SK-N-SH (cell line): Measurements from ENCODE around the gene CELF5.

Experiments used
- CHD2 ChIP-seq: fragments of 150-350 bp; IDR thresholded peaks from 2 replicates; pipeline ENCODE4 v1.6.1; 2018; ENCODE audit warnings: low read length; ENCODE audit not compliant: partially characterized antibody
- EP300 ChIP-seq, 2 experiments: IDR thresholded peaks; 2 replicates each; pipeline versions ENCODE4 v1.4.0 to v1.6.1; 2012; ENCODE audit warnings: borderline replicate concordance in 1 of 2, low read depth in 1 of 2, low read length in 1 of 2
- EZH2phosphoT487 ChIP-seq: fragments of 200-600 bp; sonication (generic); IDR thresholded peaks from 2 replicates; pipeline ENCODE4 v1.6.1; 2017; ENCODE audit warnings: low read depth, mixed run types, mild to moderate bottlenecking, antibody characterized with exemption, moderate library complexity, borderline replicate concordance
- FOXJ3 ChIP-seq: sonication (generic); formaldehyde crosslinking; IDR thresholded peaks from 2 replicates; pipeline ENCODE4 v1.5.1; 2020; ENCODE audit warnings: mild to moderate bottlenecking, missing genetic modification reagents
- POLR2AphosphoS5 ChIP-seq: IDR thresholded peaks from 2 replicates; pipeline ENCODE4 v1.6.1; 2012; ENCODE audit warnings: low read depth, low read length
- RCOR1 ChIP-seq: fragments of 150-350 bp; IDR thresholded peaks from 2 replicates; pipeline ENCODE4 v1.6.1; 2017; ENCODE audit warnings: antibody characterized with exemption, low read length
- RFX5 ChIP-seq: IDR thresholded peaks from 2 replicates; pipeline ENCODE4 v1.6.1; 2012; ENCODE audit warnings: mild to moderate bottlenecking, improper control_type of control experiment, low read length
- SIN3A ChIP-seq: IDR thresholded peaks from 2 replicates; pipeline ENCODE4 v1.6.1; 2012; ENCODE audit warnings: low read depth, mild to moderate bottlenecking, low read length, moderate library complexity, borderline replicate concordance
- TF ChIP-seq, protein P1 (sequence below): IDR thresholded peaks from 2 replicates; pipeline ENCODE4 v1.4.0; 2012; ENCODE audit warnings: low read depth
- TF ChIP-seq, protein P2 (sequence below): fragments of 200-600 bp; sonication (generic); IDR thresholded peaks from 2 replicates; pipeline ENCODE4 v1.6.1; 2017; ENCODE audit warnings: antibody characterized with exemption, mild to moderate bottlenecking, moderate library complexity
- TF ChIP-seq, protein P3 (sequence below): fragments of 150-350 bp; IDR thresholded peaks from 2 replicates; pipeline ENCODE4 v1.6.1; 2017; ENCODE audit warnings: antibody characterized with exemption, low read length, low read depth, borderline replicate concordance
- TF ChIP-seq, protein P4 (sequence below): IDR thresholded peaks from 2 replicates; pipeline ENCODE4 v1.6.1; 2012; ENCODE audit warnings: mild to moderate bottlenecking, low read depth, low read length, moderate library complexity
- TF ChIP-seq, protein P5 (sequence below): IDR thresholded peaks from 2 replicates; pipeline ENCODE4 v1.4.0; 2012; ENCODE audit warnings: low read depth, borderline replicate concordance

DNA sequence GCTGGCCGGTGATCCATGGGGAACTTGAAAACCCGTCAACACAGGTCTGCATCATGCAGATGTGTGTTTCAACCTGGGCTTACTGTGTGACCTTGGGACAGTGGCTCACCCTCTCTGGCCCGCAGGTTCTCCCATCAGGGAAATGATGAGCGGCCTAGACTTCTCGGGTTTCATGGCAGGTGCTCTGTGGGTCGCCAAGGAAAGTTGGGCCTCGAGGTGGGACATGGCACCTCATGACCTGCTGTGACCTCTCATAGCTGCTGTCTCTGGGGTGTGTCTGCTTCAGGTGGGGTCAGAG lies 91.2 kb downstream of the CELF5 start:
- no peak for TF ChIP-seq EZH2phosphoT487
- no peak for TF ChIP-seq EP300 (IDR thresholded peaks at IDR 0.05; ENCODE audit: borderline replicate concordance in 1 of 2, low read depth in 1 of 2, low read length in 1 of 2)
- TF ChIP-seq, protein P1, sequence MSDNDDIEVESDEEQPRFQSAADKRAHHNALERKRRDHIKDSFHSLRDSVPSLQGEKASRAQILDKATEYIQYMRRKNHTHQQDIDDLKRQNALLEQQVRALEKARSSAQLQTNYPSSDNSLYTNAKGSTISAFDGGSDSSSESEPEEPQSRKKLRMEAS, result no peak
- TF ChIP-seq POLR2AphosphoS5, result no peak
- no peak for TF ChIP-seq RFX5
- TF ChIP-seq, protein P2, sequence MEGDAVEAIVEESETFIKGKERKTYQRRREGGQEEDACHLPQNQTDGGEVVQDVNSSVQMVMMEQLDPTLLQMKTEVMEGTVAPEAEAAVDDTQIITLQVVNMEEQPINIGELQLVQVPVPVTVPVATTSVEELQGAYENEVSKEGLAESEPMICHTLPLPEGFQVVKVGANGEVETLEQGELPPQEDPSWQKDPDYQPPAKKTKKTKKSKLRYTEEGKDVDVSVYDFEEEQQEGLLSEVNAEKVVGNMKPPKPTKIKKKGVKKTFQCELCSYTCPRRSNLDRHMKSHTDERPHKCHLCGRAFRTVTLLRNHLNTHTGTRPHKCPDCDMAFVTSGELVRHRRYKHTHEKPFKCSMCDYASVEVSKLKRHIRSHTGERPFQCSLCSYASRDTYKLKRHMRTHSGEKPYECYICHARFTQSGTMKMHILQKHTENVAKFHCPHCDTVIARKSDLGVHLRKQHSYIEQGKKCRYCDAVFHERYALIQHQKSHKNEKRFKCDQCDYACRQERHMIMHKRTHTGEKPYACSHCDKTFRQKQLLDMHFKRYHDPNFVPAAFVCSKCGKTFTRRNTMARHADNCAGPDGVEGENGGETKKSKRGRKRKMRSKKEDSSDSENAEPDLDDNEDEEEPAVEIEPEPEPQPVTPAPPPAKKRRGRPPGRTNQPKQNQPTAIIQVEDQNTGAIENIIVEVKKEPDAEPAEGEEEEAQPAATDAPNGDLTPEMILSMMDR, result no peak
- no peak for TF ChIP-seq SIN3A
- TF ChIP-seq CHD2, result no peak
- TF ChIP-seq, protein P3, sequence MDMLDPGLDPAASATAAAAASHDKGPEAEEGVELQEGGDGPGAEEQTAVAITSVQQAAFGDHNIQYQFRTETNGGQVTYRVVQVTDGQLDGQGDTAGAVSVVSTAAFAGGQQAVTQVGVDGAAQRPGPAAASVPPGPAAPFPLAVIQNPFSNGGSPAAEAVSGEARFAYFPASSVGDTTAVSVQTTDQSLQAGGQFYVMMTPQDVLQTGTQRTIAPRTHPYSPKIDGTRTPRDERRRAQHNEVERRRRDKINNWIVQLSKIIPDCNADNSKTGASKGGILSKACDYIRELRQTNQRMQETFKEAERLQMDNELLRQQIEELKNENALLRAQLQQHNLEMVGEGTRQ, result no peak
- TF ChIP-seq, protein P4, sequence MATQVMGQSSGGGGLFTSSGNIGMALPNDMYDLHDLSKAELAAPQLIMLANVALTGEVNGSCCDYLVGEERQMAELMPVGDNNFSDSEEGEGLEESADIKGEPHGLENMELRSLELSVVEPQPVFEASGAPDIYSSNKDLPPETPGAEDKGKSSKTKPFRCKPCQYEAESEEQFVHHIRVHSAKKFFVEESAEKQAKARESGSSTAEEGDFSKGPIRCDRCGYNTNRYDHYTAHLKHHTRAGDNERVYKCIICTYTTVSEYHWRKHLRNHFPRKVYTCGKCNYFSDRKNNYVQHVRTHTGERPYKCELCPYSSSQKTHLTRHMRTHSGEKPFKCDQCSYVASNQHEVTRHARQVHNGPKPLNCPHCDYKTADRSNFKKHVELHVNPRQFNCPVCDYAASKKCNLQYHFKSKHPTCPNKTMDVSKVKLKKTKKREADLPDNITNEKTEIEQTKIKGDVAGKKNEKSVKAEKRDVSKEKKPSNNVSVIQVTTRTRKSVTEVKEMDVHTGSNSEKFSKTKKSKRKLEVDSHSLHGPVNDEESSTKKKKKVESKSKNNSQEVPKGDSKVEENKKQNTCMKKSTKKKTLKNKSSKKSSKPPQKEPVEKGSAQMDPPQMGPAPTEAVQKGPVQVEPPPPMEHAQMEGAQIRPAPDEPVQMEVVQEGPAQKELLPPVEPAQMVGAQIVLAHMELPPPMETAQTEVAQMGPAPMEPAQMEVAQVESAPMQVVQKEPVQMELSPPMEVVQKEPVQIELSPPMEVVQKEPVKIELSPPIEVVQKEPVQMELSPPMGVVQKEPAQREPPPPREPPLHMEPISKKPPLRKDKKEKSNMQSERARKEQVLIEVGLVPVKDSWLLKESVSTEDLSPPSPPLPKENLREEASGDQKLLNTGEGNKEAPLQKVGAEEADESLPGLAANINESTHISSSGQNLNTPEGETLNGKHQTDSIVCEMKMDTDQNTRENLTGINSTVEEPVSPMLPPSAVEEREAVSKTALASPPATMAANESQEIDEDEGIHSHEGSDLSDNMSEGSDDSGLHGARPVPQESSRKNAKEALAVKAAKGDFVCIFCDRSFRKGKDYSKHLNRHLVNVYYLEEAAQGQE, result no peak
- TF ChIP-seq, protein P5, sequence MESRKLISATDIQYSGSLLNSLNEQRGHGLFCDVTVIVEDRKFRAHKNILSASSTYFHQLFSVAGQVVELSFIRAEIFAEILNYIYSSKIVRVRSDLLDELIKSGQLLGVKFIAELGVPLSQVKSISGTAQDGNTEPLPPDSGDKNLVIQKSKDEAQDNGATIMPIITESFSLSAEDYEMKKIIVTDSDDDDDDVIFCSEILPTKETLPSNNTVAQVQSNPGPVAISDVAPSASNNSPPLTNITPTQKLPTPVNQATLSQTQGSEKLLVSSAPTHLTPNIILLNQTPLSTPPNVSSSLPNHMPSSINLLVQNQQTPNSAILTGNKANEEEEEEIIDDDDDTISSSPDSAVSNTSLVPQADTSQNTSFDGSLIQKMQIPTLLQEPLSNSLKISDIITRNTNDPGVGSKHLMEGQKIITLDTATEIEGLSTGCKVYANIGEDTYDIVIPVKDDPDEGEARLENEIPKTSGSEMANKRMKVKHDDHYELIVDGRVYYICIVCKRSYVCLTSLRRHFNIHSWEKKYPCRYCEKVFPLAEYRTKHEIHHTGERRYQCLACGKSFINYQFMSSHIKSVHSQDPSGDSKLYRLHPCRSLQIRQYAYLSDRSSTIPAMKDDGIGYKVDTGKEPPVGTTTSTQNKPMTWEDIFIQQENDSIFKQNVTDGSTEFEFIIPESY, result no peak
- TF ChIP-seq RCOR1, result no peak
- TF ChIP-seq FOXJ3 (CRISPR knock-in tag), result no peak
